H9 (cell line): ENCODE results near the gene C10orf105. TPM values are rescaled to one million over a fixed set of nuclear protein-coding genes. Genes with fewer than 3 reads are reported as not detected.

Experiments used
- DNase-seq: peaks from one replicate; pipeline ENCODE4 v3.0.0-alpha.2; 2017
- H2AFZ ChIP-seq: one replicate; pipeline ENCODE4 v1.6.1; 2013; ENCODE audit warnings: mild to moderate bottlenecking, low read length, control low read depth, moderate library complexity
- H2AK5ac ChIP-seq: 2 replicates; pipeline ENCODE4 v1.6.1; 2013; ENCODE audit warnings: low read length, control low read depth, mixed read lengths; ENCODE audit not compliant: insufficient read length
- H2BK120ac ChIP-seq: one replicate; pipeline ENCODE4 v1.6.1; 2013; ENCODE audit warnings: low read depth, mild to moderate bottlenecking, low read length, control low read depth, inconsistent platforms; ENCODE audit not compliant: poor library complexity, severe bottlenecking
- H2BK12ac ChIP-seq: 2 replicates; pipeline ENCODE4 v1.6.1; 2013; ENCODE audit warnings: low read length, control low read depth, mixed read lengths, low read depth; ENCODE audit not compliant: insufficient read length
- H2BK15ac ChIP-seq: 2 replicates; pipeline ENCODE4 v1.6.1; 2013; ENCODE audit warnings: low read depth, low read length, control low read depth
- H2BK20ac ChIP-seq: one replicate; pipeline ENCODE4 v1.6.1; 2013; ENCODE audit warnings: low read depth, mild to moderate bottlenecking, low read length, control low read depth, inconsistent platforms; ENCODE audit not compliant: poor library complexity, severe bottlenecking
- H2BK5ac ChIP-seq: 2 replicates; pipeline ENCODE4 v1.6.1; 2013; ENCODE audit warnings: low read length, control low read depth, mixed read lengths; ENCODE audit not compliant: insufficient read length
- H3K14ac ChIP-seq: 2 replicates; pipeline ENCODE4 v1.6.1; 2013; ENCODE audit warnings: low read length, control low read depth; ENCODE audit not compliant: insufficient read depth
- H3K18ac ChIP-seq: 2 replicates; pipeline ENCODE4 v1.6.1; 2013; ENCODE audit warnings: low read depth, mild to moderate bottlenecking, mixed read lengths, low read length, control low read depth; ENCODE audit not compliant: insufficient read length
- H3K23ac ChIP-seq: 2 replicates; pipeline ENCODE4 v1.6.1; 2013; ENCODE audit warnings: low read length, control low read depth, mixed read lengths, low read depth; ENCODE audit not compliant: insufficient read length
- H3K23me2 ChIP-seq: 2 replicates; pipeline ENCODE4 v1.6.1; 2013; ENCODE audit warnings: low read depth, mild to moderate bottlenecking, mixed read lengths, low read length, control low read depth; ENCODE audit not compliant: insufficient read length, poor library complexity, severe bottlenecking
- H3K27ac ChIP-seq: 2 replicates; pipeline ENCODE4 v1.5.1; 2013; ENCODE audit warnings: low read length, control low read depth, mixed read lengths, low read depth; ENCODE audit not compliant: insufficient read length
- H3K27me3 ChIP-seq: 2 replicates; pipeline ENCODE4 v1.6.1; 2013; ENCODE audit warnings: low read length, control low read depth, inconsistent platforms; ENCODE audit not compliant: insufficient read depth
- H3K4ac ChIP-seq: 2 replicates; pipeline ENCODE4 v1.6.1; 2013; ENCODE audit warnings: low read depth, mild to moderate bottlenecking, control low read depth, inconsistent platforms, low read length, moderate library complexity
- H3K4me1 ChIP-seq: 2 replicates; pipeline ENCODE4 v1.6.1; 2013; ENCODE audit warnings: low read length, control low read depth, inconsistent platforms; ENCODE audit not compliant: insufficient read depth
- H3K4me2 ChIP-seq: 2 replicates; pipeline ENCODE4 v1.6.1; 2013; ENCODE audit warnings: low read length, control low read depth, mixed read lengths; ENCODE audit not compliant: insufficient read length, insufficient read depth
- H3K56ac ChIP-seq: 2 replicates; pipeline ENCODE4 v1.6.1; 2013; ENCODE audit warnings: low read depth, mild to moderate bottlenecking, mixed read lengths, low read length, control low read depth; ENCODE audit not compliant: insufficient read length
- H3K79me1 ChIP-seq: 2 replicates; pipeline ENCODE4 v1.6.1; 2013; ENCODE audit warnings: low read depth, mild to moderate bottlenecking, moderate library complexity, low read length, control low read depth, inconsistent platforms; ENCODE audit not compliant: insufficient read depth, poor library complexity, severe bottlenecking
- H3K79me2 ChIP-seq: 2 replicates; pipeline ENCODE4 v1.6.1; 2013; ENCODE audit warnings: low read length, control low read depth, inconsistent platforms; ENCODE audit not compliant: insufficient read depth
- H3K9ac ChIP-seq: 2 replicates; pipeline ENCODE4 v1.6.1; 2013; ENCODE audit warnings: low read length, control low read depth, mixed read lengths; ENCODE audit not compliant: insufficient read length; ENCODE audit errors: extremely low read depth
- H3K9me3 ChIP-seq: one replicate; pipeline ENCODE4 v1.6.1; 2013; ENCODE audit warnings: low read depth, low read length, inconsistent platforms; ENCODE audit not compliant: control insufficient read depth
- H3T11ph ChIP-seq: one replicate; pipeline ENCODE4 v1.6.1; 2013; ENCODE audit warnings: mild to moderate bottlenecking, low read length, control low read depth, inconsistent platforms
- H4K20me1 ChIP-seq: one replicate; pipeline ENCODE4 v1.6.1; 2013; ENCODE audit not compliant: control insufficient read depth, insufficient read length, insufficient read depth
- H4K5ac ChIP-seq: 2 replicates; pipeline ENCODE4 v1.6.1; 2013; ENCODE audit warnings: low read depth, mild to moderate bottlenecking, mixed read lengths, low read length, control low read depth; ENCODE audit not compliant: insufficient read length
- H4K8ac ChIP-seq: replicated peaks from 2 replicates; pipeline ENCODE4 v1.6.1; 2013; ENCODE audit warnings: low read length, control low read depth, mixed read lengths, low read depth; ENCODE audit not compliant: insufficient read length
- H4K91ac ChIP-seq: 2 replicates; pipeline ENCODE4 v1.6.1; 2013; ENCODE audit warnings: low read depth, mild to moderate bottlenecking, moderate library complexity, mixed read lengths, low read length, control low read depth; ENCODE audit not compliant: insufficient read length
- H3K27ac Mint-ChIP-seq, 3 experiments: 2 replicates in 2 of 3; 3 replicates in 1 of 3; pipeline ENCODE4 v1.8.0; 2020 to 2021; ENCODE audit warnings: mixed read lengths in 3 of 3, mild to moderate bottlenecking in 1 of 3, moderate library complexity in 1 of 3
- H3K27me3 Mint-ChIP-seq: 2 replicates; pipeline ENCODE4 v1.8.0; 2021; ENCODE audit warnings: low read depth, mild to moderate bottlenecking, moderate library complexity, mixed read lengths
- H3K36me3 Mint-ChIP-seq, 3 experiments: 2 replicates in 2 of 3; 3 replicates in 1 of 3; pipeline ENCODE4 v1.8.0; 2020 to 2021; ENCODE audit warnings: low read depth in 3 of 3, mixed read lengths in 3 of 3; ENCODE audit not compliant: insufficient read depth in 1 of 3
- H3K4me1 Mint-ChIP-seq, 2 experiments: 2 replicates each; pipeline ENCODE4 v1.8.0; 2020; ENCODE audit warnings: mixed read lengths in 2 of 2
- H3K4me3 Mint-ChIP-seq, 2 experiments: 2 replicates in 1 of 2; 3 replicates in 1 of 2; pipeline ENCODE4 v1.8.0; 2020 to 2021; ENCODE audit warnings: mild to moderate bottlenecking in 2 of 2, mixed read lengths in 2 of 2, moderate library complexity in 1 of 2
- H3K9me3 Mint-ChIP-seq, 2 experiments: 2 replicates in 1 of 2; 3 replicates in 1 of 2; pipeline ENCODE4 v1.8.0; 2020; ENCODE audit warnings: mild to moderate bottlenecking in 2 of 2, mixed read lengths in 2 of 2, moderate library complexity in 1 of 2
- CTCF ChIP-seq: fragments of 200-600 bp; sonication (generic); conservative IDR thresholded peaks from 3 replicates; pipeline ENCODE4 v1.8.0; 2021; ENCODE audit warnings: antibody characterized with exemption, mild to moderate bottlenecking
- WGBS: extraction: QIAGEN DNeasy Blood & Tissue Kit; methylation state at CpG from one replicate; pipeline ENCODE4 v1.1.7; 2013; ENCODE audit warnings: missing lambda C conversion rate, low lambda C conversion rate, mixed read lengths; ENCODE audit not compliant: insufficient read length; ENCODE audit errors: extremely low coverage; 5-methylcytosine and 5-hydroxymethylcytosine counted together
- total RNA-seq: library from RNA; stranded (reverse); gene quantifications from 2 replicates; pipeline ENCODE4 v1.2.1, GENCODE V29; 2021

The C10orf105 gene
- total RNA-seq, 1 experiment from 2014 or later, result 0.26 TPM

- H3K4me2 ChIP-seq, result no peak overlapping the region
Measured at GRCh38 chr10:71742301-71743088, 22.9 kb upstream of the C10orf105 start.

More at GRCh38 chr10:71742301-71743088, 22.9 kb upstream of the C10orf105 start:
- Histone ChIP-seq H4K91ac (no peak overlapping the region), H4K20me1 (no peaks in the 10 kb centered on the region), H4K5ac (no peak overlapping the region), H3K4me1 (no peaks in the 10 kb centered on the region), H3K79me2 (no peaks in the 10 kb centered on the region), H2BK20ac (no peak overlapping the region), H3K27me3 (no peaks in the 10 kb centered on the region), H3K23ac (no peak overlapping the region), H3K23me2 (no peaks in the 10 kb centered on the region), H3K9ac (no peak overlapping the region), H4K8ac (no peak overlapping the region), H2BK15ac (no peak overlapping the region), H3K14ac (no peak overlapping the region), H3K4ac (no peak overlapping the region), H2AK5ac (no peak overlapping the region), H3K56ac (no peak overlapping the region), H2AFZ (no peak overlapping the region), H2BK12ac (no peak overlapping the region), H3K27ac (no peak overlapping the region), H3T11ph (no peak overlapping the region), H2BK5ac (no peak overlapping the region), H2BK120ac (no peak overlapping the region), H3K79me1 (no peaks in the 10 kb centered on the region), H3K9me3 (no peaks in the 10 kb centered on the region), H3K18ac (no peak overlapping the region)
- DNase-seq, result no peak
- no peak overlapping the region for H3K27ac Mint-ChIP-seq
- peaks cover 2% of the 10 kb centered on the region for H3K27me3 Mint-ChIP-seq
- no peak overlapping the region for H3K4me3 Mint-ChIP-seq
- WGBS, result no CpG with 5 or more reads among the region's 10 CpGs
- peaks cover 8 to 12% of the 10 kb centered on the region in 2 experiments for H3K4me1 Mint-ChIP-seq
- 0 out of 7 replicates have a peak, but pooled peaks cover 0 to 4% (median 0%) of the 10 kb centered on the region in 3 experiments for H3K36me3 Mint-ChIP-seq
- peaks cover 0 to 4% of the 10 kb centered on the region in 2 experiments; a peak in 1 of 5 replicates for H3K9me3 Mint-ChIP-seq
- TF ChIP-seq CTCF, result no peak
